Kidney tubule cell (primary cell): ENCODE results near the gene SREBF2.
A peak's percentile ranks its signal among the peaks of the same experiment; 100 is the strongest.

Experiments
- DNase-seq: peaks from one replicate; pipeline ENCODE4 v3.0.0-alpha.2; 2018; ENCODE audit warnings: low spot score

Gene SREBF2

GRCh38 chr22:41876675-41877074 lies 43.8 kb downstream of the SREBF2 start:
- DNase-seq, result no peak

DNA sequence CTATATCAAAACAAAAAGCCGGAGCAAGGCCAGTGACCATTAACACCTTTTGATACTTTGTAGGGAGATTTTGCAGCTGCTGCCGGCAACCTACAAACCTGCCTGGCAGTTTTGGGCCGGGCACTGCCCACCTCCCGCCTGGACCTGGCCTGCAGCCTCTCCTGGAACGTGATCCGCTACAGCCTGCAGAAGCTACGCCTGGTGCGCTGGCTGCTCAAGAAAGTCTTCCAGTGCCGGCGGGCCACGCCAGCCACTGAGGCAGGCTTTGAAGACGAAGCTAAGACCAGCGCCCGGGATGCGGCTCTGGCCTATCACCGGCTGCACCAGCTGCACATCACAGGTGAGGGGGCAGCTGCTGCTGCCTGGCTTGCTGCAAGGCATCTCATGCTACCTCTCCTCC lies 47.7 kb downstream of the SREBF2 start:
- no peak for DNase-seq

- no peak for DNase-seq
Observed at GRCh38 chr22:41883400-41883799, 50.5 kb downstream of the SREBF2 start.

GRCh38 chr22:41885116-41885515 lies 52.2 kb downstream of the SREBF2 start:
- peak; percentile 64 for DNase-seq

GRCh38 chr22:41885516-41885915 lies 52.6 kb downstream of the SREBF2 start:
- peak; percentile 46 for DNase-seq

DNA sequence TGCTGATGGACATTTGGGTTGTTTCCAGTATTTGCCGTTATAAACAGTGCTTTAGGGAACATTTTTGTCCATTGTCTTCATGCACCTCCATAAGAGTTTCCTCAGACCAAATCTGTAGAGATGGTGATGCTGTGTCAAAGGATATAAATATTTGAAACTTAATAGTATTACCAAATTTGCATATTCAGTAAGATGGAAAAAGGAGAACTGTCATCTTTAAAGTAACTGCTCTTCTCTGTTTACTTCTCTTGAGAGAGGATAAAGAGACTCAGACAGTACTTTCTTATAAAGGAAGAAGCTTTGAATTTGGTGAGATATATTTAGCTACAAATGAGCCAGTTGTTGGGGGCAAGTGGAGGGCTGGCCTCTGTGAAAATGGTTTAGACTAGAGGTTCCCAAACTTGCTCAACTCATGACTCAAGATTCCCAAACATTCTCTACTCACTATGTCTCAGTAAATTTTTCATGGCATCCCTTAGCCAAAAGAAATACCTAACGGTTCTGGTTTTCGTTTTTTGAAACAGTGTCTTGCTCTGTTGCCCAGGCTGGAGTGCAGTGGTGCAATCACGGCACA lies 55.8 kb downstream of the SREBF2 start:
- DNase-seq, result no peak

- DNase-seq, result no peak
Observed at GRCh38 chr22:41891407-41891806, 58.5 kb downstream of the SREBF2 start.

DNA sequence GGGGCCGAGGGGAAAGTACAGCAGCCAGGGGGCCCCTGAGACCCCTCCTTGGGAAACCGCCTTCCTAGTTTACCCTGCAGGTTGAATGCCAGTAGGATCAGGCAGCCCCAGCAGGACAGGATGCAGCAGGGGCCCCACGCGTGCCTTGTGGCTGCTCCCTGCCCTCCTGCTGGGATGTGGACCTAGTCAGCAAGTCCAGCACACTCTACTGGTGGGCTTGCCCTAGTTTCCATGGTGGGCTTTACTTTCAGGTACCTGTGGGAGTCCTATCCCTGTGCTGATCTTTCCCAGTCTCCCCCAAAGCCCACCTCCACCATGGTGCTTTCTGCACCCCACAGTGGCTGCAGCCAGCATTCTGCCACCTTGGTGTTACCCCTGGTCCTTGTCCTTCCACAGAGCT lies 59.8 kb downstream of the SREBF2 start:
- no peak for DNase-seq

- DNase-seq, result no peak
Observed at GRCh38 chr22:41893591-41894375, 60.9 kb downstream of the SREBF2 start.

DNA sequence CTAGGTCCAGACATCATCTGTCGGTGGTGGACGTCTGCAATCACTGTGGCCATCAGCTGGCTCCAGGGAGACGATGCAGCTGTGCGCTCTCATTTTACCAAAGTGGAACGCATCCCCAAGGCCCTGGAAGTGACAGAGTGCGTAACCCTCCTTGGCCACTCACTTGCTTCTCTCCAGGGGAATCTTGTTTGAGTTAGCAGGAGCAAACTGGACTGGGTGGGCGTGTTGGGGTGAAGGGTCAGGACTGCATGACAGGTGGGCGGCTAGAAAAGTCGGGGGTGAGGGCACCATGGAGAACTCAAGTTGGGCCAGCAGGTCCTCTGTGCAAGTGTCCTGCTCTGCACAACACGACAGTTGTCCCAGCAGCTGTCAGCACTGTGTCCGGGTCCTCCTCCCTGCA lies 65.7 kb downstream of the SREBF2 start:
- no peak for DNase-seq

DNA sequence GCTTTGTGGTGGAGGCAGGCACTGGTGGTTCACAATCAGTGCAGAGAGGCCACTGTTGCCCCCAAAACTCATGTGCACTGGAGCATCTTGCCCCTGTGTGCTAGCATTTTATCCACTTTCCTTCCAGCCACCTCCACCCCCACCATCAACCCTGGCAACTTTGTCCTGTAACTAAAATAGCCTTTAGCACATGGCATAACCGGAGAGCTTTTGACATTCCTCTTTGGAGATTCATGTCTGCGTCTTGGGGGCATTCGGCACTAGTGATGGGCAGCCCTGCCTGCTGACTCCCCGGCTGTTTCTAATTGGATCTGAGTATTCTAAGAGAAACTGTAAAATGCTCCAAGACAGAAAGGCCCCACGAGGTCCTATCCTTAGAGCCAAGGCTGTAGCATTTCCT lies 66.2 kb downstream of the SREBF2 start:
- no peak for DNase-seq

DNA sequence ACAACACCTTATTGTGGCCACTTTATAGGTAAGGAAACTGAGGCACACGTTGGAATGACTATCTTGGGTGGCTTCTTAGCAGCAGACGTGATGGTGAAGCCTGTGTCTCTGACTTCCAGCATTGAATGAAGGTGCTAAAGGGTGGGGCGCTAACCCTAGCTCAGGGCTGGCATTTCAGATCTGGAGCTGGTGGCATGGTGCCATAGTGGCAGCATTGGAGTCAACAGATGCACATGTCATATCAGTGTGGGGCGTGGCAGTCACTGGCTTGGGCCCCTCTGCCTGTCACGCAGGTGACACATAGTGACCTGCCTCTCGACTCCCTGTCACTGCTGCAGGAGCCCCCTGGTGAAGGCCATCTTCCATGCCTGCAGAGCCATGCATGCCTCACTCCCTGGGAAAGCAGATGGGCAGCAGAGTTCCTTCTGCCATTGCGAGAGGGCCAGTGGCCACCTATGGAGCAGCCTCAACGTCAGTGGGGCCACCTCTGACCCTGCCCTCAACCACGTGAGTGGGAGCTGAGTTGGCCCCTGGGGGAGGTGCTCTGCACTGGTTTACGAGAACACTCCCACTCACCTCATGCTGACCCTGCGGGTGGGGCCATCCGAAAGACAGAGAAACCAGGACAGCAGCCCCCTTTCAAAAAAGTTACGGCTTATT lies 67.2 kb downstream of the SREBF2 start:
- no peak for DNase-seq

DNA sequence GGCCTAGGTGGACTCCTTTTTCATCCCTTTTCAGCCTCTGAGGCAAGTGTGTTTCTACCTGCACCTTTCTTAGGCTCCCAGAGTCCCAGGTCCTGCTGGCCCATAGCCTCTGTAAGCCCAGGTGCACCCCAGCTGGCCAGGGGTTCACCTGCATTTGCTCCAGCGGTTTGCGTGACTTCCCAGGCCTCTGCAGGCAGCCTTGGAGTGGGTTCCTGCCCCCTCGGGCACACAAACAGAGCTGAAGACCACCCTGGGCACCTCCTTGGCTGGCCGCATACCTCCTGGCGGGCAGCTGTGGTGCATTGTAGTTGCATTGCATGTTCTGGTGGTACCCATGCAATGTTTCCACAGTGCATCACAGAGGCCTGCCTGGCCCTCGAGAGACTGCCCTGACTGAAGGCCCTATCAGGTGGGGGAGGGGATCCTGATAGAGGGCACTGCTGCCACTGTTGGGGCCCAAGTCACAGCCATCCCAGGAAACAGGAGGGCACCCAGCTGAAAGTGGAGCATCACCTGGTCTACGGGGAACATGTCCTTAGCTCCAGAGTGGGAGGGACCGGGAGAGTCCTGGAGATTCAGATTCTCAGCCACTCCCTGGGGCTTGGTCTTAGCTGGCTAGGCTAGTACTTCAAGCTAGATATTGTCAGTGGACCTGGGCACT lies 67.9 kb downstream of the SREBF2 start:
- no peak for DNase-seq

DNA sequence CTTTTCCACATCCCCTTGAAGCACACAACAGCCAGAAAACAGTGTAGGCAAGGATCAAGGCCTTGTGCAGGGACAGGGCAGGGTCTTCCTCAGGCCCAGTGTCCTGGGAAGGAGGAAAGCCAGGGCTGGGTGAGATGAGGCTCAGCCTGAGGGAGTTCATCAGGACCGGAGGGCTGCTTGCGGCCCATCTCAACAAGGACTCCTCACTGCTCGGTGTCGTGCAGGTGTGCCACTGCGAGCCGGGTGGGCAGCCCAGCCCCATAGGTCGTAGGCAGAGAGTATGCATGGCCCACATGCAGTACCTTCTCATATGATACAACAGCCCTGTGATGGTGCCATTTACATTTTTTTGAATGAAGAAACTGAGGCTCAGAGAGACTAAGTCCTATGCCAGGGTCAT lies 69.1 kb downstream of the SREBF2 start:
- DNase-seq, result no peak

- peak; percentile 34 for DNase-seq
Observed at GRCh38 chr22:41902932-41903421, 70.1 kb downstream of the SREBF2 start.

DNA sequence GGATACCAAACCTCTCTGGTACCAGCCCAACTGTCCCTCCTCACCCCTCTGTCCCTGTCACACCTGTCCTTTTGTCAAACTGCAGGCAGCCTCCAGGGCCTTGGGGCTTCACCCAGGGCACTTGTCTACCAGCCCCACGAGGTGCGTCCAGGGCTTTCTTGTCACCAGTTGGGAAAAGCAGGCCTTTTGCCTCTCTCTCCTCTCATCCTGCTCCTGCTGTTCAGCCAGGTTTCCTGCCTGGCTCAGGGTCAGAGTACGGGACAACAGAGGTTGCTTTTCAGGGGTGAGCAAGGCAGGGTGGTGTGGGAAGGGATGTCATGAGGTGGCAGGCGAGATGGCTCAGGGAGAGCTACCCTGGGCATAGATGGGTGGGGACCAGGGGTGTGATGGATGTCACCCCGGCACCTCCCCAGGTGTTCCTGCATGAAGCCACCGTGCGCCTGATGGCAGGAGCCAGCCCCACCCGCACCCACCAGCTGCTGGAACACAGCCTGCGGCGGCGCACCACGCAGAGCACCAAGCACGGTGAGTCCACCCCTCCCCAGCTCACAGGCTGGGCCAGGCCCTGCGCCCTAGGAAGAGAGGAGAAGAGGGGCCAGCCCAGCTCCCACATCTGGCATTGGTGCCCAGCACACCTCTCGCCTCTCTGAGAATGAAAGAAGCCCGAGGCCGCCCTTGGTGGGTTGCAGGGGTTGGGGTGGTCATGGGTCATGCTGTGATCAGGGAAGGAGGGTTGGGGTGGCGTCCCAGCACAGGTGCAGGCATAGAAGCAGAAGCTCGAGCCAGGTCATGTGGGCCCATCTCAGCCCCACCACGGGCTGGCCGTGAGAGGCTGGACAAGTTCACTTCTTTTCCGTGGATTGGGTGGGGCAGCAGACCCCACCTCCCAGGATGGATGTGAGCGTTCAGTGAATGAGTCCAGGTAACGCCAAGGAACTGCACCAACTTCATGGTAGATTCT lies 71.8 kb downstream of the SREBF2 start:
- no peak for DNase-seq

GRCh38 chr22:41905411-41906202 lies 72.7 kb downstream of the SREBF2 start:
- no peak for DNase-seq

DNA sequence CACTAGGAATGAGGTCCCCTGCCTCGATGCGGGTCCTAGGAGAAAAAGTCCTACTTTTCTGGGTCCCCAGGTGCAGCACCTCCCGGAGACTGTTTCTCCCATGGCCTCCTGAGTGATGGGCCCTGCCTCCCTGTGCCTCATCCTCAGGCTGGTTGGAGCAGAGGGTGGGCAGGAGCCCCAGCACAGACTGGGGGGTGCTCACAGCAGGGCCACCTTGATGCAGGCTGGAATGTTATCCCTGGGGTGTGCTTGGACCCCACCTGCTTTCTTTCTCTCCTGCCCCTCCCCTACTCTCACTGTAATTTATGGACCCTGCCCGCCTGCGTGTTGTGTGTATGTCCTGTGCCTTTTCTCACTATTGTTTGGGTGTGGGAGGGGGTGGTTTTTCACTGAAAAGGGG lies 73.9 kb downstream of the SREBF2 start:
- DNase-seq, result no peak

- DNase-seq, result peak; percentile 14
Observed at GRCh38 chr22:41907436-41908401, 74.8 kb downstream of the SREBF2 start.
